Measurements from ENCODE around the gene PPP2R1A. TPM values are rescaled to one million over a fixed set of nuclear protein-coding genes. Genes with fewer than 3 reads are reported as not detected.

The PPP2R1A gene
- 329 and 367 TPM in 2 replicates for total RNA-seq

DNA sequence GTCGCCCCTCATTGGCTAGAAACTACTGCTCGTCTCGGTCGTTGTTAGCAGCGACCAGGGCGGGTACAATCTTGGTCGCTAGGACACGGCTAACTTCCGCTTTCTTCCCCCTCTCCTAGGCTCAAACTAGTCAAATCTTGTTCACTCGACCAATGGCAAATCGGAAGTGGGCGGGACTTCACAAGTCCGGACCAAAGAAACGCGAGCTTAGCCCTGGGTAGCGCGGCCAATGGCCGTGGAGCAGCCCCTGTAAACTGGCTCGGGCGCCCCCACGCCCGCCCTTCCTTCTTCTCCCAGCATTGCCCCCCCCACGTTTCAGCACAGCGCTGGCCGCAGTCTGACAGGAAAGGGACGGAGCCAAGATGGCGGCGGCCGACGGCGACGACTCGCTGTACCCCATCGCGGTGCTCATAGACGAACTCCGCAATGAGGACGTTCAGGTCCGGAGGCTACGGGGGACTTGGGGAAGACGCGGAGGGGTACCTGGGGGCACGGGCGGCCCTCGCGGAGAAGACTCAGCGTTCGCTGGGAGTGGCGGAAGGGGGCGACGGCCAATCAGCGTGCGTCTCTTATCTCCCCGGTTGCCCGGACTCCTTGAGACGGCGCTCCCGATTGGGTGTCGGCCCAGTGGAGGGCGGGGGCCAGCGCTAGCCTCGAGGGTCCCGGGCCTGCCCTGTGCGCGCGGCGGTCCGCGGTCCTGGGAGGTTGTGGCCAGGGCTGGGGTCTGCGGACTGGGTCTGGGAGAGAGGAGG, at the start of gene PPP2R1A:
Gene PPP2R1A, plus strand, starts transcription at position 318 of the 752 bp plus-strand sequence. Its CDS starts 45 bp downstream, at position 363.
- TF ChIP-seq CTCF (conservative IDR thresholded peaks at IDR 0.05; ENCODE audit: low read depth, low read length): no peak
- peak; percentile 100 for DNase-seq (ENCODE audit: low read depth)
- H3K4me3 ChIP-seq (ENCODE audit: low read depth, low read length): peak within 1 kb of the TSS; percentile 97

GRCh38 chr19:52141203-52141602, 48.6 kb upstream of the PPP2R1A start:
- DNase-seq (ENCODE audit: low read depth): no peak
- no peak for TF ChIP-seq CTCF (conservative IDR thresholded peaks at IDR 0.05; ENCODE audit: low read depth, low read length)
- H3K4me3 ChIP-seq (ENCODE audit: low read depth, low read length): no peak overlapping the region

DNA sequence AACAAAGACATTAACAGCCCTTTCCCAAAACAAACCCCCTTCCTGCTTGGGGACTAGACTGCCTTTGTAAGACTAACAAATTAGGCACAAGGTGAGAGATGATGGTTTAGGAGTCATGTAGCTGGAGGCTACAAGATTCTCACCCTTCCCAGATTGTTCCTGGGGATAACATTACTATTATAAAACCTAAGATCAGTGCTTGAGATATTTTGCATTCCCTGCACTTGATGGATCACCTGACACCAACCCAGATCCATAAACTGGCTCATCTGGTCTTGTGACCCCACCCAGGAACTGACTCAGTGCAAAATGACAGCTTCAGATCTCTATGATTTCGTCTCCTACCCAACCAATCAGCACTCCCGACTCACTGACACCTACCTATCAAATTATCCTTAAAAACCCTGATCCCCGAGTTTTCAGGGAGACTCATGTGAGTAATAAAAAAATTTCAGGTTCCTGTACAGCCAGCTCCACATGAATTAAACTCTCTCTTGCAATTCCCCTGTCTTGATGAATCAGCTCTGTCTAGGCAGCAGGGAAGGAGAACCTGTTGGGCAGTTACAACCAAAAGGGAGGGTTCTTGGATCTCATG, 47.8 kb upstream of the PPP2R1A start:
- no peak for TF ChIP-seq CTCF (conservative IDR thresholded peaks at IDR 0.05; ENCODE audit: low read depth, low read length)
- H3K4me3 ChIP-seq (ENCODE audit: low read depth, low read length): no peak overlapping the region
- no peak for DNase-seq (ENCODE audit: low read depth)

- no peak overlapping the region for H3K4me3 ChIP-seq (ENCODE audit: low read depth, low read length)
- TF ChIP-seq CTCF (conservative IDR thresholded peaks at IDR 0.05; ENCODE audit: low read depth, low read length): no peak
- DNase-seq (ENCODE audit: low read depth): no peak
These were observed 41.6 kb upstream of the PPP2R1A start for GRCh38 chr19:52148256-52148655.

GRCh38 chr19:52155596-52156359, 34.1 kb upstream of the PPP2R1A start:
- no peak for TF ChIP-seq CTCF (conservative IDR thresholded peaks at IDR 0.05; ENCODE audit: low read depth, low read length)
- no peak for DNase-seq (ENCODE audit: low read depth)
- H3K4me3 ChIP-seq (ENCODE audit: low read depth, low read length): no peak overlapping the region

GRCh38 chr19:52170304-52170703, 19.5 kb upstream of the PPP2R1A start:
- no peak for TF ChIP-seq CTCF (conservative IDR thresholded peaks at IDR 0.05; ENCODE audit: low read depth, low read length)
- peak overlapping the region; percentile 99 for H3K4me3 ChIP-seq (ENCODE audit: low read depth, low read length)
- no peak for DNase-seq (ENCODE audit: low read depth)
